ENCODE data around the gene SEMA3A. TPM values are rescaled to one million over a fixed set of nuclear protein-coding genes. Genes with fewer than 3 reads are reported as not detected.

The SEMA3A gene
- total RNA-seq, 1 experiment from 2014 or later = 10.2 TPM

GRCh38 chr7:84125654-84126053 is 68.9 kb downstream of the SEMA3A start:
- no peak for DNase-seq (ENCODE audit: low read depth)
- in situ Hi-C loops (cut with HindIII; ENCODE audit: low pct_unique_long_range_greater_than_20kb, low sequenced_read_pairs) = no loop called here

DNA sequence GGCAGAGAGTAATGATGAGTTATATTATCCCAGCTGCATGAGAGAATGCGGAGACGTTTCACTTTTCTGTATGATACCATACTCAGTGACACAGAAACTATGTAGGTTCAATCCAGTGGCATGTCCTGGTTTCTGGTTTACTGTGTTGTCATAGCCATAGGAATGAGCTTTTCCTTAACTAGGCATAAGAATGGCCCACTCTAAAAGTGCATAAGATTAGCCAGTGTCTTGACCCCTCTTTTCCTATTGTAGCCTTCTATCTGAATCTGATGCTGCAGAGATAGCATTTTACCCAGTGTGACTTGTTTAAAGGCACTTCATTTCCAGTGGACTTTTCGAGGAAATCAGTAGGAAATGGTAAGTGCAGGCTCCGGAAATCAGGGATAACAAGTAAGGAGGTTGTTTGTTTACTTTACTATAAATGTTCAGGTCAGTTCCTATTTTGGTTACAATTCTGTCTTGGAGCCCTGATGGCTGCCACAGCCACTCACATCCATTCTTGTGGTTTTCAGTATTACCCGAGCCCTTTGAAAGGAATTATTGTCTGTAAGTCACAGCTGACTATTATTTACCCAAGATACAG is 70.5 kb downstream of the SEMA3A start:
- no peak for DNase-seq (ENCODE audit: low read depth)
- in situ Hi-C loops (cut with HindIII; ENCODE audit: low pct_unique_long_range_greater_than_20kb, low sequenced_read_pairs) = no loop called here

DNA sequence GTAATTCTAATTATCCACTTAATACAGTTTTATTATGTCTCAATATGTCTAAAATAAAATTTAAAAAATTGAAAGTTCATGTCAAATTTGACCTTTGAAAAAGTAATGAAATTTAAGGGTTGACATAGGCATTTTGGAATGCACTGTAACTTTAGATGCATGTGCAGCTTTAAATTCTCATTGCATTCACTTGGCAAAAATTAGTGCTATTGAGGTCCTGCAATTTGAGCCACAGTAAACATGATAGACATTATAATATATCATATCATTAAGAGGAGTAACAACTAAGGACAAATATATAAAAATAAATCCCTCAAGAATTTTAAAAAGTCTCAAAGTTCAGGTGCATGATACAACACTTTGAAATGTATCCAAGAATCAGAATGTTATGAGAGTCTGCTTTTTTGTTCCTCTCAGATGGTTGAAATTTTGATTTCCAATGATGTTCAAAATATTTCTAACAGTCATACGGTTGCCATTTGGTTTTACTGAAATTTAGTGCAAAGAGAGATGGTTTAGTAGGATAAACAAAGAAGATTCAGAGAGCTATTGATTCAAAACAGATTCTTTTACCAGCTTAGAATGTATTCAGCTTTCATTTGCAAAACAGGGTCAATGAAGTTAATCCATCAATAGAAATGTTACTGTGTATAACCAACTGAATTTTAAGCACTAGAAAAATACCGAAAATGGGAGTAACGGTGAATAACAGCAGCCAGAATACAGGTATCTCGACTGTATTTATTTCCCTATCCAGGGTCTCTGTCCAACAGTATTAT is 71.8 kb downstream of the SEMA3A start:
- no peak for DNase-seq (ENCODE audit: low read depth)
- in situ Hi-C loops (cut with HindIII; ENCODE audit: low pct_unique_long_range_greater_than_20kb, low sequenced_read_pairs) = no loop called here

- no peak for DNase-seq (ENCODE audit: low read depth)
- in situ Hi-C loops (cut with HindIII; ENCODE audit: low pct_unique_long_range_greater_than_20kb, low sequenced_read_pairs) = no loop called here
Measured at GRCh38 chr7:84117304-84117703, 77.3 kb downstream of the SEMA3A start.

GRCh38 chr7:84113906-84114850 is 80.4 kb downstream of the SEMA3A start:
- DNase-seq (ENCODE audit: low read depth) = no peak
- in situ Hi-C loops (cut with HindIII; ENCODE audit: low pct_unique_long_range_greater_than_20kb, low sequenced_read_pairs) = no loop called here

DNA sequence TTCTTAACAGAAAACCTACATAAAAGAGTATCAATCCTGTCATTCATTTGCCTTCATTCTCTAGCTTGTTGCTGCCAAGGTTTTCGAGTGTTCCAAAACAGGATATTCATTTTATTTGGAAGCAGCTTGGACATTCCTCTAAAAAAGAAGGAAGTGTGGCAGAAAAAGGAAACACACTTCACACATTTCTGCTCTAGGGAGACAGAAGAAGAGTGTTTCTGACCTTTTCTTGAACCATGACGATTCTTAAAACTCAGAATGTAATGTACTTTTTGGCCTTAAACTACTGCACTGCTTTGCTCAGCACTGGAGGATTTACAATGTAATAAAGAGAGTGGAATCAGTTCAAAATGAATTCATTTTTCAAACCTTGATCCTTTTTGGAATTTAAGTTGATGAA is 81.3 kb downstream of the SEMA3A start:
- no peak for DNase-seq (ENCODE audit: low read depth)
- in situ Hi-C loops (cut with HindIII; ENCODE audit: low pct_unique_long_range_greater_than_20kb, low sequenced_read_pairs) = no loop called here

DNA sequence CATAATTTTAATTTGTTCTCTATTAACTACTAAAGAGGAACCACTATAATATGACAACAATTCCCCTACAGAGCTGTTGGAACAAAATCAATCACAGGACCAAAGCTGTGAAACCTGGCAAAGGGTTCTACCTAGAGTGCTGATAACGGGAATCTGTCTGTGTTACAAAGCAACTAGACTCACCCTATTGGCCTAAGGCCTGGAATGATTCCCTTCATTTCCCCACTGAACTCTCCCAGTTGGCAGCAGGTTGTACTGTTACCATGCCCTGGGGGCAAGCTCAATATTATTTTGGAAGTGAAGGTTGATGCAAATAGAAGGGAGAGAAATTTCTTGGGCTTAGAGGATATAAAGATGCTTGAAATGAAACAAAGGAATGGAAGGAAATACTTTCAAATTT is 81.8 kb downstream of the SEMA3A start:
- in situ Hi-C loops (cut with HindIII; ENCODE audit: low pct_unique_long_range_greater_than_20kb, low sequenced_read_pairs) = no loop called here
- DNase-seq (ENCODE audit: low read depth) = no peak

DNA sequence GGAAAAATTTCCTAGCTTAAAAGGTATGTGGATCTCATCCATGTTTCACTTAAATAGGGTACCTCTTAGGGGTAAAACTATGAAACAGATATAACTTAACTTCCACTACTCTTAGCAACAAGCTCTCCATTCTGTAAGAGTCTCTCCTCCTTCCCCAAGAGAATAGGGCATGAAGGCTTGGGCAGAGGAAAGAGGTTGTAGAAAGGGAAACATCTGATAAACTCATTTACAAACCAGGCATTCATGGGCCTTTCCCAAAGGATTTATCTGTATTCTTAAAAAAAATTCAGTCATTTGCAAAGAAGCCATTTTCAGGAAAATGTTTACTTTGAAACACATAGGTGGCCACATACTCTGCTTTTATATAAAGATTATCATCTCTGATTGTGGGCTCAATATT is 82.7 kb downstream of the SEMA3A start:
- in situ Hi-C loops (cut with HindIII; ENCODE audit: low pct_unique_long_range_greater_than_20kb, low sequenced_read_pairs) = no loop called here
- DNase-seq (ENCODE audit: low read depth) = no peak

DNA sequence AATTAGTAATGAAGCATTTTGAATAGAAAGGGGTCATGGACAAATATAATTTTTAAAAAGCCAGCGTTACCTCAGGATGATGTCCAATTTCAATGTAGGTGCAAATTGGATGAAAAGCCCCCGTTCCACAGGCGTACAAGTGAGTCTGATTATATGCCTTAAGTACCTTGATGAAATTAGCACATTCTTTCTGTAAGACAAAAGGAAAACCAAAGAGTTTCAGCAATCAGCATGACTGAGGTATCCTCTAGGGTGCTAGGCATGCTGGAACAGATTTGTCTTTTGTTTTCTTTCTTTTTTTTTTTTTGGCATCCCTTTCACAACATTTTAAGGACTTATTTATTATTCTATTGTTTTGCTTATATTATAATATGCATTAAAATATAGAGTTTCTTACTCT is 84.2 kb downstream of the SEMA3A start:
- DNase-seq (ENCODE audit: low read depth) = no peak
- in situ Hi-C loops (cut with HindIII; ENCODE audit: low pct_unique_long_range_greater_than_20kb, low sequenced_read_pairs) = no loop called here

GRCh38 chr7:84108787-84109186 is 85.8 kb downstream of the SEMA3A start:
- in situ Hi-C loops (cut with HindIII; ENCODE audit: low pct_unique_long_range_greater_than_20kb, low sequenced_read_pairs) = no loop called here
- no peak for DNase-seq (ENCODE audit: low read depth)

DNA sequence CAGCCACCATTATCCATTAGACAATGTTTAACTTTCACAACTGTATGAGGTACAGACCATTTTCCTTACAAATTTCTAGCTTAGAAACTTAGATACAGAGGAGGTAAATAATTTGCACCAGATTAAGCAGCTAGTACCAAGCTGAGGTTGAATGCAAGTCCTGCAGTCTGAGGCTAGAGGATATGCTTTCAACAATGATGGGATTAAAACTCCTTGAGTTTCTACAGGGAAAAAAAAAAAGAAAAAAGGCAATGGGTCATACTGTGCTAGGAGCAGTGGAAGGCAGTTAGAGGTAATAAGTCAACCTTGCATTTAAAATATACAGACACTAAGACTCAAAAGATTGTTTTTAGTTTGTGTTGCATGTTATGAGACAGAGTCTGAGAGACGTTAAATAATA is 86.5 kb downstream of the SEMA3A start:
- DNase-seq (ENCODE audit: low read depth) = no peak
- in situ Hi-C loops (cut with HindIII; ENCODE audit: low pct_unique_long_range_greater_than_20kb, low sequenced_read_pairs) = no loop called here

- DNase-seq (ENCODE audit: low read depth) = no peak
- in situ Hi-C loops (cut with HindIII; ENCODE audit: low pct_unique_long_range_greater_than_20kb, low sequenced_read_pairs) = no loop called here
Measured at GRCh38 chr7:84107259-84107658, 87.3 kb downstream of the SEMA3A start.

- in situ Hi-C loops (cut with HindIII; ENCODE audit: low pct_unique_long_range_greater_than_20kb, low sequenced_read_pairs) = no loop called here
- no peak for DNase-seq (ENCODE audit: low read depth)
Measured at GRCh38 chr7:84106291-84106690, 88.3 kb downstream of the SEMA3A start.

GRCh38 chr7:84105586-84105985 is 89.0 kb downstream of the SEMA3A start:
- no peak for DNase-seq (ENCODE audit: low read depth)
- in situ Hi-C loops (cut with HindIII; ENCODE audit: low pct_unique_long_range_greater_than_20kb, low sequenced_read_pairs) = no loop called here

GRCh38 chr7:84104826-84105225 is 89.8 kb downstream of the SEMA3A start:
- in situ Hi-C loops (cut with HindIII; ENCODE audit: low pct_unique_long_range_greater_than_20kb, low sequenced_read_pairs) = no loop called here
- no peak for DNase-seq (ENCODE audit: low read depth)

DNA sequence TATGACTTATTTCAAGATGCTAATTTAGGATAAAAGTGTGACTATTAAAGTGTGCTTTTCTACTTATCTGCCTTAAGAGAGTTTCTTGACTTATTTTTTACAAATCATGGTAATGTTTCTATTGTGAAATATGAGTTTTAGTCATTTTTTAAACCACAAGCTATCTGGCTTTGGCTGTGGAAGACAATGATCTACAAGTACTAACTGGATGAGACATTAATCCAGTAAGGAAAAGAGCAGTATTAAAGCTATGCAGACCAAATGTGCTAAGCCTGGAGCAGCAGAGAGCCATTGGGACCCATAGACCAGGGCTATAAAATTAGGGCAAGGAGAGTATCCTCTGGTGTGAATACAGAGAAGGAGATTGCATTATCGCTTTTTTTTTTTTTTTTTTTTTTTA is 92.4 kb downstream of the SEMA3A start:
- DNase-seq (ENCODE audit: low read depth) = no peak
- in situ Hi-C loops (cut with HindIII; ENCODE audit: low pct_unique_long_range_greater_than_20kb, low sequenced_read_pairs) = no loop called here

DNA sequence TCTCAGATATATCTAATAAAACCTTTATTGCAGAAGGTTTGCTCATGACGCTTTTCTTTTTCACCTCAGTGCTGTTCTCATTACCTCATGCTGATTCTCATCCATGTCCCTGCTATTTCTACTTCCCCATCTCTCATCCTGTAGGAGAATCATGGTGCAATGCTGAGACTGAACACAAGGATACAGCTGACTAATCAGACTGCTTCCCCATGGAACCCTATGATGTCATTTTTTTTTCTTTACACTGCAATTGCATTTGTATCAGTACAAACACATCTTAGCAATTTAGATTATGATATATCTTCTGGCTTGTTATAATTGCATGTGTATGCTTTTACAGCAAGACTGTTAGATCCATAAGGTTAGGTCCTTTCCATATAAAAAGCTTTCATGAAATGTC is 93.7 kb downstream of the SEMA3A start:
- peak; percentile 60 for DNase-seq (ENCODE audit: low read depth)
- in situ Hi-C loops (cut with HindIII; ENCODE audit: low pct_unique_long_range_greater_than_20kb, low sequenced_read_pairs) = no loop called here

- in situ Hi-C loops (cut with HindIII; ENCODE audit: low pct_unique_long_range_greater_than_20kb, low sequenced_read_pairs) = no loop called here
- DNase-seq (ENCODE audit: low read depth) = no peak
Measured at GRCh38 chr7:84095971-84096370, 98.6 kb downstream of the SEMA3A start.

- DNase-seq (ENCODE audit: low read depth) = no peak
- in situ Hi-C loops (cut with HindIII; ENCODE audit: low pct_unique_long_range_greater_than_20kb, low sequenced_read_pairs) = no loop called here
Measured at GRCh38 chr7:84092207-84092606, 102.4 kb downstream of the SEMA3A start.
